DOHH2 (cell line): ENCODE measurements around the gene HNRNPC.

Experiments used
- EZH2phosphoT487 ChIP-seq: fragments of 200-600 bp; sonication (generic); IDR thresholded peaks from 2 replicates; pipeline ENCODE4 v1.6.1; 2017; ENCODE audit warnings: borderline replicate concordance, mild to moderate bottlenecking, antibody characterized with exemption, low read length, moderate library complexity, mixed read lengths
- TF ChIP-seq, protein P1 (sequence below): fragments of 200-600 bp; sonication (generic); IDR thresholded peaks from one replicate; pipeline ENCODE4 v1.5.1; 2014; ENCODE audit warnings: antibody characterized with exemption, mild to moderate bottlenecking, low read depth, low read length; ENCODE audit not compliant: poor library complexity, severe bottlenecking

DNA sequence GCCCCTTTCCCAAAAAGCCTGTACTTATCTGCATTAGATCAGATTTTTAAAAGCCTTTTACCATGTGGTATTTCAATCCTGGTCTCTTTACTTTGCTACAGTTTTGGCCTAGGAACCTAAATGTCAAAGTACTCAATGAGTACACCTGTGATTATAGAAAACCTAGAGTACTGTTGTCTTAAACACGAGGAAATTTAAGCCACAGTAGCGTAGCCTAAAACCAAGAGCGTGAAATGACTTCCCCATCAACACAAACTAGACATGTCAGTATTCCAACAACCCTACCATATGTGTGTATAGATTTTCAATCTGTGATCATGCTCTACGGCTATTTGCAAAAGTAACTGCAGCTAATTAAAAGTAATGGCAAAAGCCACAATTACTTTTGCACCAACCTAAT is 60.7 kb downstream of the HNRNPC start:
- TF ChIP-seq, protein P1, sequence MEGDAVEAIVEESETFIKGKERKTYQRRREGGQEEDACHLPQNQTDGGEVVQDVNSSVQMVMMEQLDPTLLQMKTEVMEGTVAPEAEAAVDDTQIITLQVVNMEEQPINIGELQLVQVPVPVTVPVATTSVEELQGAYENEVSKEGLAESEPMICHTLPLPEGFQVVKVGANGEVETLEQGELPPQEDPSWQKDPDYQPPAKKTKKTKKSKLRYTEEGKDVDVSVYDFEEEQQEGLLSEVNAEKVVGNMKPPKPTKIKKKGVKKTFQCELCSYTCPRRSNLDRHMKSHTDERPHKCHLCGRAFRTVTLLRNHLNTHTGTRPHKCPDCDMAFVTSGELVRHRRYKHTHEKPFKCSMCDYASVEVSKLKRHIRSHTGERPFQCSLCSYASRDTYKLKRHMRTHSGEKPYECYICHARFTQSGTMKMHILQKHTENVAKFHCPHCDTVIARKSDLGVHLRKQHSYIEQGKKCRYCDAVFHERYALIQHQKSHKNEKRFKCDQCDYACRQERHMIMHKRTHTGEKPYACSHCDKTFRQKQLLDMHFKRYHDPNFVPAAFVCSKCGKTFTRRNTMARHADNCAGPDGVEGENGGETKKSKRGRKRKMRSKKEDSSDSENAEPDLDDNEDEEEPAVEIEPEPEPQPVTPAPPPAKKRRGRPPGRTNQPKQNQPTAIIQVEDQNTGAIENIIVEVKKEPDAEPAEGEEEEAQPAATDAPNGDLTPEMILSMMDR: no peak
- no peak for TF ChIP-seq EZH2phosphoT487
